Uterus (tissue), 2 donors: Measurements from ENCODE around the gene LTBP1.

Experiments
- POLR2A ChIP-seq, 2 donors: fragments of 450-650 bp; IDR thresholded peaks; one replicate each; pipeline ENCODE4 v1.6.1; 2016; ENCODE audit warnings: antibody characterized with exemption in 2 of 2, mild to moderate bottlenecking in 1 of 2, moderate library complexity in 1 of 2
- TF ChIP-seq, protein P1 (sequence below), 4 experiments: fragments of 200-600 bp in 2 of 4; fragments of 450-650 bp in 2 of 4; sonication (generic) in 2 of 4; IDR thresholded peaks; one replicate each; pipeline ENCODE4 v1.5.1; 2016 to 2019; ENCODE audit warnings: antibody characterized with exemption in 4 of 4, mild to moderate bottlenecking in 2 of 4, moderate library complexity in 1 of 4

DNA sequence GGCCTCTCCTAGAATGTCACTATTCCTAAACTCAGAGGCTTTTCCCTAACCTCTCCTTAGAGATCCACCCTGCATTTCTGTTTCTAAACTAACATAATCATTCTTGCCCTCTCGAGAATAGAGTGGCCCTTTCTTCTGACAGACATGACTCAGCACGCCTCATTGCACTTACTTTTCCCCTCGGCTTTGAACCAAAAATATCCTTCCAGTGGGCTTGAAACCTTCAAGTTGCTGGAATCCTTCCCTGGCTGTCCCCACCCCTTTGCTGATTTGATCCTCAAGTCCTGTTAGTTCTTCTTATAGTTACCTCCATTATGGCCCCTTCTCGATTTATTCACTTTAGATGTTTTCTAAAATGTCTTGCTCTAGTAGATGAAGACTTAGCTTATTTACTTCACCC lies 158.0 kb downstream of the LTBP1 start:
- TF ChIP-seq, protein P1, sequence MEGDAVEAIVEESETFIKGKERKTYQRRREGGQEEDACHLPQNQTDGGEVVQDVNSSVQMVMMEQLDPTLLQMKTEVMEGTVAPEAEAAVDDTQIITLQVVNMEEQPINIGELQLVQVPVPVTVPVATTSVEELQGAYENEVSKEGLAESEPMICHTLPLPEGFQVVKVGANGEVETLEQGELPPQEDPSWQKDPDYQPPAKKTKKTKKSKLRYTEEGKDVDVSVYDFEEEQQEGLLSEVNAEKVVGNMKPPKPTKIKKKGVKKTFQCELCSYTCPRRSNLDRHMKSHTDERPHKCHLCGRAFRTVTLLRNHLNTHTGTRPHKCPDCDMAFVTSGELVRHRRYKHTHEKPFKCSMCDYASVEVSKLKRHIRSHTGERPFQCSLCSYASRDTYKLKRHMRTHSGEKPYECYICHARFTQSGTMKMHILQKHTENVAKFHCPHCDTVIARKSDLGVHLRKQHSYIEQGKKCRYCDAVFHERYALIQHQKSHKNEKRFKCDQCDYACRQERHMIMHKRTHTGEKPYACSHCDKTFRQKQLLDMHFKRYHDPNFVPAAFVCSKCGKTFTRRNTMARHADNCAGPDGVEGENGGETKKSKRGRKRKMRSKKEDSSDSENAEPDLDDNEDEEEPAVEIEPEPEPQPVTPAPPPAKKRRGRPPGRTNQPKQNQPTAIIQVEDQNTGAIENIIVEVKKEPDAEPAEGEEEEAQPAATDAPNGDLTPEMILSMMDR (IDR thresholded peaks at IDR 0.05): no peak
- no peak for TF ChIP-seq POLR2A (IDR thresholded peaks at IDR 0.05)
